ENCODE results near the gene MRPL57.
"Not testable (repeated sequence)": the region's sequence is repeated elsewhere in the genome, so short reads cannot be mapped to it uniquely, and the experiment has no call there.

The MRPL57 gene

GRCh38 chr13:21197606-21198225, 21.3 kb downstream of the MRPL57 start:
- DNase-seq = not testable (repeated sequence)

DNA sequence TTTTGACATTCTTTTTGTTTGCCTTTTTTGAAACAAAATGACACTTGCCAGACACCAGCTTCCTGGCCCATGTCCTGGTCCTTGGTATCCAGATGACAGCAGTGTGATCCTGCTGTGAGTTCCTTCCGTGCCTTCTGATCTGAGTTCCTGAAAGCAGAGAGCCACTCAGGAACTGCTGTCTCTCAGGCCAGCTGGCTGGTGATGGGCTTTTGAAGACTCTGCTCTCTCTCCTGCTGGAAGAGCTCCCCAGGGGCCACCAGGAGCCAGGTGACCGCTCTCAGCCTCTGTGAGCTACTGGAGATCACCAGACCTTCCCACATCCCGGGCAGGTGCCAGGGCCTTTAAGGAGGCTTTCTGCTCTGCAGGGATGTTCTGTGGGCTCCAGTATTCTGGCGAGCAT, 21.9 kb downstream of the MRPL57 start:
- DNase-seq = not testable (repeated sequence)

GRCh38 chr13:21201456-21202190, 25.2 kb downstream of the MRPL57 start:
- not testable (repeated sequence) for DNase-seq

DNA sequence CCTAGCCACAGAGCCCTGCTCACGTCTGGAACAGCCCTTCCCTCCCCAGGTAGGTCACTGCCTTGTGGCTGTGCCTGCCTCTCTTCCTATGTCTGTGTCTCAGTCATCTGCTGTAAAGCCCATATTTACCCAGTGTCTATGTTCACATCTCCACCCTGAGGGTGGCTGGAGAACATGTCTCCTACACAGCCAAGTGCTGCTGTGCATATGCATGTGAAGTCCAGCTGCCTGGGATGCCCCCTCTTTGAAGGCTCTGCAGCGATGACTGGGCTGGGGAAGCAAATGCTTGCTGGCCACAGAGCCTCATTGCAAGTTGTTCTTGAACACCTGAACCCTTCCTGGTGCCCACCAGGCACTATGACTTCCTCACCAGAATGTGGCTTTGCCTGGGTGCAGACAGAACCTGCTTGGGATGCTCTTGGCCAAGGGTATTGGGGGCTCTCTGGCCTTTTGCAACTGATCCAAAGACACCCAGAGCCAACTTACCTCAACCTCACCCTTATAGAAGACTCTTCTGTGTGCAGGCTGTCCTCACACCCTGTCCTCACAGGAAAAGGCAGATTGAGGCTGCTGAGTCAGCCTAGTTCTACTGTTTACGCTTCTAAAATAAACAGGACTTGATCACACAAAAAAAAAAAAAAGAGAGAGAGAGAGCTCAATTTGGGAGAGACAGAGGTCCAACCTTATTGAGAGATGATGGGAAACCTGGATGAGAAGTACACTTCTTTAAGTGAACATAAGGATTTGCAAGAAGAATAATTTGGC, 26.5 kb downstream of the MRPL57 start:
- no peak for DNase-seq

- DNase-seq = no peak
These were observed 32.2 kb downstream of the MRPL57 start for GRCh38 chr13:21208652-21209154.

DNA sequence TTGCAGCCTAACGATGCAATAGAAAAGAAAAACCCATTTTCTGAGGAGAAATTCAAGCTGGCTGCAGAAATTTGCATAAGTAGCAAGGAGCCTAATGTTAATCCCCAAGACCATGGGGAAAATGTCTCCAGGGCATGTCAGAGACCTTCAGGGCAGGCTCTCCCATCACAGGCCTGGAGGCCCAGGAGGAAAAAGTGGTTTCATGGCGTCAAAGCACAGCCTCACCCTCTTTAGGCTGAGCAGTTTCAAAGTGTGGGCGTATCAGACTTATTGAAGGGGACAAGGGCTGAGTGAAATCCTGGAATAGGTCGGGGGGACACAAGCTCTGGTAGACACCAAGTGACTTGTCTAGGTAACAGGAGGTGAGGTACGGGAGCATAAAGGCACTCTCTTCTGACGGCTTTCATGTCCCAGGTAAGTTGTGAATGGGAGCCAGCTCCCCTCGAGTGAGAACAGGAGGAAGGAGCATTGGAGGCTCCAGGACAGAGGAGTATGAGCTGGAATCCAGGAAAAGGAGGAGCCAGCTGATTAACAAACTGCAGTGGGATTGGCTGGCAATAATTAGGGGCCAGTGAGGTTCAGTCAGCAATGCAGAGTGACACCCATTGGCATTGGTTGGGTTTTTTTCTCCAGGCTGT, 35.8 kb downstream of the MRPL57 start:
- DNase-seq = no peak

DNA sequence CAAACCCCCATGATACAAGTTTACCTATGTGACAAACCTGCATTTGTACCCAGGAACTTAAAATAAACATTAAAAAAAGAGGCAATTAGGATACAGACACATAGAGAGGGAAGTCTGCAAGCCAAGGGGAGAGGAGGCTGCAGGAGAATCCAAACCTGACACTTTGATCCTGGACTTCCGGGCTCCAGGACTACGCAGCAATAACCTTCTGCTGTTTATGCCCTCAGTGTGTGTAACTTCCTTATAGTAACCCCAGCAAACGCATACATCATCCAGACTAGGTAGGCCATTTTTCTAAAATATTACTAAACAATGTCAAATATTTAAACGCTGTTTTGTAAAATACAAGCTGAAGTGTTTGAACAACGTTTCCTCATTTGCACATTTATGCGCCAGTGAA, 39.0 kb downstream of the MRPL57 start:
- not testable (repeated sequence) for DNase-seq

DNA sequence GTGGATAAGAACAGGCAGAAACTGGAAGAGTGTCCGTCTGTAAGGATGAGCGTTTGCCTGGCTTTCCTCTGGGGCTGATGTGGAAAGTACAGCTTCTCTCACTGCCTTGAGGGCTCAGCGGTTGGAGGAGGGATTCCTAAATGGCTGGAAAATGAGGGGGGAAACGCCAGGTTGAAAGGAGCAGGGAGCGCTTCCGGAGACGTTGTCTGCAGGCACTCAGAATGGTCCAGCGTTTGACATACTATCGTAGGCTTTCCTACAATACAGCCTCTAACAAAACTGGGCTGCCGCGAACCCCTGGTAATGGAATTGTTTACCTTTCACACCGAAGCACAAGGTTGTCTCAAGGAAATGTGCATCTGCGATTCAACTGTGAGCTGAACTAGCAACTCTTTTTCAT, 39.9 kb downstream of the MRPL57 start:
- no peak for DNase-seq

- DNase-seq = no peak
These were observed 42.0 kb downstream of the MRPL57 start for GRCh38 chr13:21218351-21219035.

DNA sequence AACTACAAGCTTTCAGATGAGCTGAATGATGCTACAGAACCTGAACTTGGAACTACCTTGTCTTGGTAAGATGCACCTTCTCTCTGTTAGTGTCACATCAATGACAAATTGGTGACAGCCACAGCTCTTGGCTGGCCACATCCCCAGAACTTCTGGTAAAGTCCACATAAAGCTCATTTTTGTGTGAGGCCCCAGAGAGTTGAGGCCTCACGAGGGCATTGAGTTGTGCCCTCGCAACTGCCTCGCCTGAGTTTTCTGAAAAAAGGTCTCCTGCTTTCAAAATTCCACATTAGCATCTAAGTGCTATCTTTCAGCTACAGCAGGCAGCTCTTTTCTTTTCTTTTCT, 42.6 kb downstream of the MRPL57 start:
- DNase-seq = no peak

- DNase-seq = not testable (repeated sequence)
These were observed 43.3 kb downstream of the MRPL57 start for GRCh38 chr13:21219716-21220115.

DNA sequence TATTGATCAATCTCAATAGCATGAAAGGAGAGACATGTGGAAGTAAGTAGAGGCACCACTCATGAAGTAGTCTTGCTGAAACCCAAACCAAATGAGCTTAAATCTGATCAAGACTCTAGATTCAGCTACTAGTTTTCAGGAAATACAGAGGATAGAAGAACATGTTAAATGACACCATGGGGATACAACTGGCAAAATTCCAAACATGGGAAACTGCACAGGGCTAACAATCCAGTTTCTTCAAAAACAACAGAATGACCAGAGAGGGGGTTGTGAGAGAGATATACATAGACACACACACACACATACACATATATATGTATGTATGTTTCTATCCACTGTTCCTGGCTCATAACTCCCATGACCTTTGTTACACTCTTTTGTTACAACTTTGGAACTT, 44.8 kb downstream of the MRPL57 start:
- DNase-seq = no peak

- no peak for DNase-seq
These were observed 48.6 kb downstream of the MRPL57 start for GRCh38 chr13:21225082-21225481.

DNA sequence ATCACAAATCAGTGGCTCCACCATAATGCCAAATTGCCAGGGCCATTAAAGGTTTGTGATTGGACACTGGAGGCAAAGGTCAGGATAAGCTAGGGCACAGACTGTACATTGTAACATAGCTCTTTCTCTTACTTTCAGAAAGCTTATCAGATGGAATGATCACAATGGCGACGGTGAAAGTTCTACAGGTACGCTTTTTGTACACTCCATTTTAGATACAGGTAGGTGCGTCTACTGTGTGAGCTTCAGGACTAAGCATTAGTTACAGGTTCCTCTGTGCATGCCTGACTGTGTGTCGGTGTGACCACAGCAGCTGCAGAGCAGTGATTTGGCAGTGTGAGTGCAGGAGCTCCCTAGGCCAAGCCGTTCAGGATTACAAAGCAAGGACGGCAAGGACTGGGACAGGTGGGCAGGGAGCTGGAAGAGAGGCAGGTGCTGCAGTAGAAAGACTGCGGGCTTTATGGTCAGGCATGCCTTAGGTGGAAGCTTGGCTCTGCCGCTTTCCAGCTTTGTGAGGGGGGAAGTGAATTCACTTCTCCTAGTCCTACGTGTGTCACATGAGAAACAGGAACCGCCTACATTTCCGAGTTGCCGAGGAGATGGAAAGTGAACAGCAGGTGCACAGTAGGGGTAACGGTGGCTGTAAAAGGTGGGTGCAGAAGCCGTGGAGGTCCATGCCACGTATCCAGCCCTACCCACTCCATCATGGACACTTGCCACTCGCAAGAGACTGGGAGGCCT, 49.6 kb downstream of the MRPL57 start:
- no peak for DNase-seq

DNA sequence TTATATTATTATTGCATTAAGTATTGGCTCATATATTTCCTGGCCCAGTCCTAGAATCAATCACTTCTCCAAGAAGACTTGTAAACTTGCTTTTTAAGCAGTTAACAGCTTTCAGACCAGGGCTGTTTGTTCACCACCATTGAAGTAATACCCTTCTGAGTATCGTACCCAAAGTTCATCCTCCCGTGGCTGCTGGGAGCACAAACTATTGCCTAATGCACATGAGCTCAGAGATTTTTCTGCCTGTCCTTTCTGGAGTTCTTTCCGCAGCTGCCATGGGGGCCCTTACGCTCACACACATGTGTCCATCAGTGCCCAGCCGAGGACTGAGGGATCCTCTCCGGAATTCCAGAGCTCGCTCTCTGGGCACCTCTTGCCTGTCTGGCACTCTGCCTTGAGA, 51.5 kb downstream of the MRPL57 start:
- no peak for DNase-seq
